ENCODE measurements around the gene MFSD11.
"Not testable (repeated sequence)": the region's sequence is repeated elsewhere in the genome, so short reads cannot be mapped to it uniquely, and the experiment has no call there.

MFSD11 gene

DNA sequence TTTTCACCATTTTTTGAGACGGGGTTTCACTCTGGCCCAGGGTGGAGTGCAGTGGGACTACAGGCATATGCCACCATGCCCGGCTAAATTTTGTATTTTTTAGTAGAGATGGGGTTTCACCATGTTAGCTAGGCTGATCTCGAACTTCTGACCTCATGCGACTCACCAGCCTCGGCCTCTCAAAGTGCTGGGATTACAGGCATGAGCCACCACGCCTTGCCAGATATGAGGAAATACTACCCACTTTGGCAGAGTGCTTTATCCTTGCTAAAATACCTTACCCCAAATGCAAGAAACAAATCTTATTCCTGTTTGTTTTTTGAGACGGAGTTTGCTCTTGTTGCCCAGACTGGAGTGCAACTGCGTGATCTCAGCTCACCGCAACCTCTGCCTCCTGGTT lies 67.4 kb downstream of the MFSD11 start:
- DNase-seq (ENCODE audit: low spot score) = peak; percentile 35

DNA sequence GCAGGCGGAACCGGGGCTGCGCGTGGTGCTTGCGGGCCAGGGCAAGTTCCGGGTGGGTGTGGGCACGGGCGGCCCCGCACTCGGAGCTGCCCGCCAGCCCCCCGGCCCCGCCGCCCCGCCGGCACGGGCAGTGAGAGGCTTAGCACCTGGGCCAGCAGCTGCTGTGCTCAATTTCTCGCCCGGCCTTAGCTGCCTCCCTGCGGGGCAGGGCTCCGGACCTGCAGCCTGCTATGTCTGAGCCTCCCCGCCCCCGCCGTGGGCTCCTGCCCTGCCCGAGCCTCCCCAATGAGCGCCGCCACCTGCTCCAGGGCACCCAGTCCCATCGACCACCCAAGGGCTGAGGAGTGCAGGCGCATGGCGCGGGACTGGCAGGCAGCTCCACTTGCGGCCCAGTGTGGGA lies 68.2 kb downstream of the MFSD11 start:
- not testable (repeated sequence) for DNase-seq (ENCODE audit: low spot score)

DNA sequence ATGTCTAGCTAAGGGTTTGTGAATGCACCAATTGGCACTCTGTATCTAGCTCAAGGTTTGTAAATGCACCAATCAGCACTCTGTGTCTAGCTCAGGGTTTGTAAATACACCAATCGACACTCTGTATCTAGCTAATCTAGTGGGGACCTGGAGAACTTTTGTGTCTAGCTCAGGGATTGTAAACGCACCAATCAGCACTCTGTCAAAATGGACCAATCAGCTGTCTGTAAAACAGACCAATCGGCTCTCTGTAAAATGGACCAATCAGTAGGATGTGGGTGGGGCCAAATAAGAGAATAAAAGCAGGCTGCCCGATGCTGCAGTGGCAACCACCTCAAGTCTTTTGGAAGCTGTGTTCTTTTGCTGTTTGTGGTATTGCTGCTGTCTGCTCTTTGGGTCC lies 68.8 kb downstream of the MFSD11 start:
- not testable (repeated sequence) for DNase-seq (ENCODE audit: low spot score)

DNA sequence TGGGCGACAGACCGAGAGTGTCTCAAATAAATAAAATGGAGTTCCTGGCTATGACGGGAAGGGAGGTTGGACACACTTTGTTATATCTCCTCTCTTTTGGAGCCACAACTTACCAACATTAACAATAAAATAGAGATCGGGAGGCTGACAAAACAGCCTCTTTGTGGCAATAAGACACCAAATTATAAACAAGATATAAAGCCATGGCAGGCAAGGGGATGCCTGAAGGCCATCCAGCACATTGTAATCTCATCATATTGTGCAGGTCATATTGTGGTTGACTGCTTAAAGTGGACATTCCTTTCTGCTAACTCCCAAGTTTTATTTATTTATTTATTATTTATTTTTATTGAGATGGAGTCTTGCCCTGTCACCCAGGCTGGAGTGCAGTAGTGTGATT lies 70.4 kb downstream of the MFSD11 start:
- no peak for DNase-seq (ENCODE audit: low spot score)

DNA sequence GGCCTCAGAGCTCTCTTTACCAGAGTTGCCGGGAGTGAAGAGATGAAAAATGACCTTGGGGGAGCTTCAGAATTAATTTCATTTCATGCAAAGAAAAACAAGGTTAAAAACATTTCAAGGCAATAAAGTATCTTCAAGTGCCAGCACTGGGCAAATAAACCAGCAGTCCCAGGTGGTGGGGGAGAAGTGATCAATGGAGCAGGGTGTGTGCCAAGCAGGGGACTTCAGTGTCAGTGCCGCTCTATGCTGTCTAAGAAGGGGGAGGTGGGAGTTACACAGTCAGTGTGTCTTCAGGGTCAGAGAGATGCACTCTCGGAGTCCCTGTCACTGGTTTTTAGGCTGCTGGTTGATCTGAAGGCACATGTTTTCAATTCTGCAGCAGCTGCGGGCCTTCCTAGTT lies 73.0 kb downstream of the MFSD11 start:
- no peak for DNase-seq (ENCODE audit: low spot score)

DNA sequence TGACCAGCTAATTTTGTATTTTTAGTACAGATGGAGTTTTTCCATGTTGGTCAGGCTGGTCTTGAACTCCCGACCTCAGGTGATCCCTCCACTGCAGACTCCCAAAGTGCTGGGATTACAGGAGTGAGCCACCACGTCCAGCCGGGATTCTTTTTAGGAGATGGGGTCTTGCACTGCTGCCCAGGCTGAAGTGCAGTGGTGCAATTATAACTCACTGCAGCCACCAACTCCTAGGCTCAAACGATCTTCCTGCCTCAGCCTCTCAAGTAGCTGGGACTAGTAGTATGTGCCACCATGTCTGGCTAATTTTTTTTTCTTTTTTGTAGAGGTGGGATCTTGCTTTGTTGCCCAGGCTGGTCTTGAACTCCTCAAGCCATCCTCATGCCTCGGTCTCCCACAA lies 73.9 kb downstream of the MFSD11 start:
- DNase-seq (ENCODE audit: low spot score) = no peak

- DNase-seq (ENCODE audit: low spot score) = no peak
Measured at GRCh38 chr17:76812263-76812662, 74.3 kb downstream of the MFSD11 start.

- no peak for DNase-seq (ENCODE audit: low spot score)
Measured at GRCh38 chr17:76812968-76813367, 75.0 kb downstream of the MFSD11 start.

- not testable (repeated sequence) for DNase-seq (ENCODE audit: low spot score)
Measured at GRCh38 chr17:76815907-76816589, 78.1 kb downstream of the MFSD11 start.

DNA sequence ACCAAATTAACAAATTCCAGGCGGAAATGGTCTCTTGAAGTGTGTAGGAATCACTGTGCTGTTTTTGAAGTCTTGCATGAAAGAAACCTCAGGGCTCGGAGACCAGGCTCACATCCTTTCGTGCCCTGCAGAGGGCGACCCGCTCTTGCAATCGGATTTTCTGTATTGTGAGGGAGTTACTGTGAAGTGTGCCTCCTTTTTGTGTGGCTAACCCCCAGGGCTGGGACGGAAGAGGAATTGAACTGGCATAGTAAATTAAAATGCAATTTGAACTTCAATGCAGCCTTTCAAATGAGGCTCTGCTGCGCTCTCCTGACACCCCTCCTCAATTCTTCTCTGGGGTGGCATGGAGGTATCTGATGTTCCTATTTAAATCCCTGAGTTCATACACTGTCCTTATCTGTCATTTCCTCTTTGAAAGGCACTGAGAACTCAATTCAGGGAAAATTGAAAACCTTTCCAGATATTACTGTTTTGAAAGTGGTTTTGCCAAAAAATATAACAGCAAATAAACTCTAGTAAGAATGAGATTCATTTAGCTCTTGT lies 78.7 kb downstream of the MFSD11 start:
- DNase-seq (ENCODE audit: low spot score) = peak; percentile 63

DNA sequence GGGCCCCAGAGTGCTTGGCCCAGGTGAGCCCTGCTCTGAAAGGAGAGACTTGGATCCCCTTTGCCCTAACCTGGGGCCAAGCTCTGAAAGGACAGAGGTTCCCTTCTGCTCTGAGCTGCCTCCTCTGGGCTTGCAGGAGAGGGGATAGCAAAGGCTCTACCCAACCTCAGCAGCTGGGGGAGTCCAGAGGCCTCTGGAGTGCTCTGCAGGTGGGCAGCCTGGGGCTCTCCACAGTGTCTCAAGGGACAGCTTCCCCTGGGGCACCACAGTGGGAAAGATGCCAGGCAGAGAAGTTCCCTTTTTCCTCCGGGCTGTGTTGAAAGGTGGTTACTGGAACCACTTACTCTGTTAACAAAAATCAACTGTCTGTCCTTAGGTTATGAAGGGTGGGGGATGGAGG lies 82.1 kb downstream of the MFSD11 start:
- DNase-seq (ENCODE audit: low spot score) = no peak

- DNase-seq (ENCODE audit: low spot score) = no peak
Measured at GRCh38 chr17:76820561-76820960, 82.6 kb downstream of the MFSD11 start.

GRCh38 chr17:76822184-76822778 lies 84.4 kb downstream of the MFSD11 start:
- no peak for DNase-seq (ENCODE audit: low spot score)

DNA sequence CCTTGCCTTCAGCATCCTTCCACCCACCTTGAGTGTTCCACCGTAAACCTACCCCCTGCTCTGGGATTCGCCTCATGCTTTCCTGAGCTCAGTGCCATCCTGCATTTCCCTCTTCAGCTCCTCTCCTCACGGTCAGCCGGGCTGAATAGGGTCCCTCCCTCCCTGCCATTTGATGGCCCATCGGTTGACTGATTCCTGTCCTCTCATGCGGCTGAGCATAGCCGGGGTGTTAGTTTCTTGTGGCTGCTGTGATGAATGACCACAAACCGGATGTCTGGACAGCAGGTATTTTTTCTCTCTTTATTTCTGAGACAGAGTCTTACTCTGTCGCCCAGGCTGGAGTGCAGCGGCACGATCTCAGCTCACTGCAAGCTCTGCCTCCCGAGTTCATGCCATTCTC lies 86.2 kb downstream of the MFSD11 start:
- no peak for DNase-seq (ENCODE audit: low spot score)

DNA sequence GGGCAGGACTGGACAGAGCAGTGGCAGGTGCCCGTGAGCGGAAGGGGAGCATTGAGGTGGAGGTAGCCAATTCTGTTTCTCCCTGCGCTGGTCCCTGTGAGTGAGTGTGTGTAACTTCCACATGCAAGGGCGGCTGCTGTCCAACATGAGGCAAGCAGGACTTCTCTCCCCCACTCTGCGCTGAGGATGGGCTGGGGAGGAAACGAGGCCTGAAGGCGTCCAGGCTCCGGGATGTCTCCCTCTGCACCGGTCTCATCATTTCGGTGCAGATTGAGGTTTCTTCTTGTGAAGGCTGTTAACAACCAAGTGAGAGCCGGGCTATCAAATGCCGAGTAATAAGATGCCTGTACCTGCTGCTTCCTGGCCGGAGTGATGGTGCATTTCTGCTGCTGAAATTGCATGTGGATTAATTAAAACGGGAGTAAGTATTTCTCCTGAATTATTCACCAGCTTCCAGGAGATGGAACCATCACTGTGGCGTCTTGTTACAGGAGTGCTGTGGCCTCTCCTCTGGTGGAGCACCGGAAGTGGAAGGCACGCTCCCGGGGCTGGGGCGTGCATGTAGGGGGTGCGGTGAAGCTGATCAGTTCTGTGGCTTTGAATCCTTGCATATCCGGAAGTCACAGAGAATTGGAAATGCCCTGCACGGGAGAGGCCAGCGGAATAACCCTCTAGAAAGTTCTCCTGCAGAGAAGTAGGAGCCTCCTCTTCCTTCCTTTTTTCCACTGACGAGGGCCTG lies 88.6 kb downstream of the MFSD11 start:
- DNase-seq (ENCODE audit: low spot score) = no peak

DNA sequence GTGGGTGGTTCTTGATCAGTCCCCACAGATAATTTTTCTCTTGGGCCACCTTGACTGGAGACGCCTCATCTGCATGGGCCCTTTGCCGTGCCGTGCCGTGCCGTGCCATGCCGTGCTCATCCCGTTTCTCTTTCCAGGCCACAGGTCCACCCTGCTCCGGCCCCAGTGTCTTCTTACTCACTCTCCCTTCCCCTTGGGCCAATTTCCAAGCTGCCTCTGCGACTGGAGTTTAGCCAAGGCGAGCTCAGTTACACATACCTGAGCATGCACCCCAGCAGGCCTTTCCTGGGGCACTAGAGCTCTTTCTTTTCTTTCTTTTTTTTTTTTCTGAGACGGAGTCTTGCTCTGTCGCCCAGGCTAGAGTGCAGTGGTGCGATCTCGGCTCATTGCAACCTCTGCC lies 89.8 kb downstream of the MFSD11 start:
- DNase-seq (ENCODE audit: low spot score) = no peak

Data from GM03348 (cell line).